Epithelial cell of prostate (primary cell): ENCODE results near the gene ZNF48.

ENCODE experiments used
- DNase-seq: peaks from one replicate; pipeline ENCODE4 v3.0.0-alpha.2; 2011; ENCODE audit warnings: low read depth, low spot score
- H3K27ac ChIP-seq: fragments of 450-650 bp; 2 replicates; pipeline ENCODE4 v1.5.1; 2017; ENCODE audit warnings: mild to moderate bottlenecking

The ZNF48 gene

DNA sequence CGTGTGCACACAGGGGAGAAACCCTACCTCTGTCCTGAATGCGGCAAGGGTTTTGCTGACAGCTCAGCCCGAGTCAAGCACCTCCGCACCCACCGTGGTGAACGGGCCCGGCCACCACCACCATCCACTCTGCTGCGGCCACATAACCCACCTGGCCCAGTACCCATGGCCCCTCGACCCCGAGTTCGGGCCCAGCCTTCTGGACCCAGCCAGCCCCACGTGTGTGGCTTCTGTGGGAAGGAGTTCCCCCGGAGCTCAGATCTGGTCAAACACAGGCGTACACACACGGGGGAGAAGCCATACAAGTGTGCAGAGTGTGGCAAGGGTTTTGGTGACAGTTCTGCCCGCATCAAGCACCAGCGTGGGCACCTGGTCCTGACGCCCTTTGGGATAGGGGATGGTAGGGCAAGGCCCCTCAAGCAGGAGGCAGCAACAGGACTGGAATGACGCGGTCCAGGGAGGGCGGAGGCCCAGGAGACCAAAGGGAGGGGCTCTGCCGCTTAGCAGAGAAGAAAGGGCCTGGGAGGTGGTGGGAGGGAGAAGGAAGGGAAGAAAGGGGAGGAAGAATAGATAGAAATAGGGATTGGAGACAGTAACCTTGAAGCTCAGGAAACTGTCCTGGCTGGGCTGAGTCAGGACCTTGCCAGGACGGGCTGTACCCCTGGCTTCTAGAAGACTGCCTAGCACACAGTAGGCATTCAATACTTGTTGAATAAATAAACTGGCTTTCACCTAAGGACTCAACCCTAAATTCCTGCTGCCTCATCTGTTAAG is 3.6 kb downstream of the ZNF48 start:
- DNase-seq: no peak
- no peak overlapping the region for H3K27ac ChIP-seq

DNA sequence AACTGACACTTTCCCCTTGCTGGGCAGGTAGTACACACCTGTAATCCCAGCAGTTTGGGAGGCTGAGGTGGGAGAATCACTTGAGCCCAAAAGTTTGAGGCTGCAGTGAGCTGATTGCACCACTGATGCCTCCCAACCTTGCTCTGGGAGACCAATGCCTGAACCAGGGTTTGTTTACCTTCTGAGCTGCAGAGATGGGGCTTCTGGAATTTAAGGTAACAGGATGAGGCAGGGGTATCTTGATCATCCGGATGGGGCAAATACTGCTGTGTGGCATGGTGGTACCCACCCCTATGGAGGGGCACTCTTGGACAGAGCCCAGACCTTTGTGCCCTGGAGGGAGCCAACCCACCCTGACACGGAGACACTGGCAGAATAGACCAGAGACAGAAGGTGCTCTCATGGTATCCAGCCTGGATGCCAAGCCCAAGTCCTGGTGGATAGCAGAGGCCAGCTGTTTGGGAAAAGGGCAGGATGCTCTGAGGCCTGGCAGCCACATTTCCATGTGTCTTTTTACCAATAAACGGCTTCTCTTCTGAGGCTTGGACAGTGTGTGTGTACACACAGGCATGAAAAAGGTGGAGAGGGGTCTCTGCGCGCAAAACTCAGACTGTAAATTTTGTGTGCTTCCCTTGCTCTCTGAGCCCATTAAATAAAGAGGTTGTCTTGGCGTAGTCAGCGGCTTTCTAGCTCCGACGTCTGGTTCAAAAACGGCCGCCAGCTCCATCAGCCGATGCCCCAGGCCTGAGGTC is 4.4 kb downstream of the ZNF48 start:
- H3K27ac ChIP-seq: peak overlapping the region; percentile 45
- no peak for DNase-seq

- no peak for DNase-seq
- no peak overlapping the region for H3K27ac ChIP-seq
These were observed 6.7 kb downstream of the ZNF48 start for GRCh38 chr16:30401768-30402425.

DNA sequence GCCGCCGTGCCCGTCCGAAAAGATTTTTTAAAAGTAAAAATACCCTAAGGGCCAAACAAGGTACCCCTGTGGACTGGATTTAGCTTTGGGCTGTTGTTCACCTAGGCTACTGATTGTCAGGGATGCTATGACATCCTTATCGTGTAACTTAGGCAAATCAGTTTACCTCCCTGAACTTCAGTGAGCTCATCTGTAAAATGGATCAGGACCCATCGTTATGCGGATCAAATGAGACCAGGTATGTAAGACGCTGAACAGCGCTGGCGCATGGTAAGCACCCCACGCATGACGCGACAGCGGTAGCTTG is 11.5 kb downstream of the ZNF48 start:
- no peak for DNase-seq
- no peak overlapping the region for H3K27ac ChIP-seq

- DNase-seq: no peak
- peak within 1 kb of the TSS; percentile 20 for H3K27ac ChIP-seq
These were observed 12.0 kb downstream of the ZNF48 start, which contains the start of gene ZNF771 for GRCh38 chr16:30407102-30407803. ZNF771 (plus strand) TSS chr16:30407606; CDS start chr16:30408054, 448 bp downstream.

DNA sequence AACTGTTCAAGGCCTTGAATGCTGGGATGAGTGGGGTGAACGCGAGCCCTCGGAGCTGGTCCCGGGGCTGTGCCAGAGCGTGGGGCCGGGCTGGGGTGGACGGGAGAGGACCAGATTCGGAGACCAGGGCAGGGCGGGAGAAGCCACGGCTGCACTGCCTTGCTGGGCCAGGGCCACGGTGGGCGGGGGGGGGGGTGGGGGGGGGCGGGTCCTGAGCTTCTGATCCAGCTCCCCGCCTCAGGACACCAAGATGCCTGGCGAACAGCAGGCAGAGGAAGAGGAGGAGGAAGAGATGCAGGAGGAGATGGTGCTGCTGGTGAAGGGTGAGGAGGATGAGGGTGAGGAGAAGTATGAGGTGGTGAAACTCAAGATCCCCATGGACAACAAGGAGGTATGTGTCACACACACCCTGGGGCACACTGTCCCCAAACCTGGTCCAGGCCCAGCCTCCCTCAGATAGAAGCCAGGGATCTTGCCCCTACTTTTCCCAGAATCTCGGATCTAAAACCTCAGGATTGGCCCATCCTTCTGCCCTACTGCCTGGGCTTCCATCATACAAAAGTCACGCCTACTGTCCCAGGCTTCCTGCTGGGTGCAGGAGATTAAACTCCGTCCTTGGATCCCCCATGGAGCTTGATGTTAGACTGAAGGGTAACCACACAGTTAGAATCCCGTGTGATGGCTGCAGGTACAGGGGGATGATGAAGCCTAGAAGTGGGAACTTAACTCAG is 12.7 kb downstream of the ZNF48 start:
- no peak for DNase-seq
- peak overlapping the region; percentile 20 for H3K27ac ChIP-seq

DNA sequence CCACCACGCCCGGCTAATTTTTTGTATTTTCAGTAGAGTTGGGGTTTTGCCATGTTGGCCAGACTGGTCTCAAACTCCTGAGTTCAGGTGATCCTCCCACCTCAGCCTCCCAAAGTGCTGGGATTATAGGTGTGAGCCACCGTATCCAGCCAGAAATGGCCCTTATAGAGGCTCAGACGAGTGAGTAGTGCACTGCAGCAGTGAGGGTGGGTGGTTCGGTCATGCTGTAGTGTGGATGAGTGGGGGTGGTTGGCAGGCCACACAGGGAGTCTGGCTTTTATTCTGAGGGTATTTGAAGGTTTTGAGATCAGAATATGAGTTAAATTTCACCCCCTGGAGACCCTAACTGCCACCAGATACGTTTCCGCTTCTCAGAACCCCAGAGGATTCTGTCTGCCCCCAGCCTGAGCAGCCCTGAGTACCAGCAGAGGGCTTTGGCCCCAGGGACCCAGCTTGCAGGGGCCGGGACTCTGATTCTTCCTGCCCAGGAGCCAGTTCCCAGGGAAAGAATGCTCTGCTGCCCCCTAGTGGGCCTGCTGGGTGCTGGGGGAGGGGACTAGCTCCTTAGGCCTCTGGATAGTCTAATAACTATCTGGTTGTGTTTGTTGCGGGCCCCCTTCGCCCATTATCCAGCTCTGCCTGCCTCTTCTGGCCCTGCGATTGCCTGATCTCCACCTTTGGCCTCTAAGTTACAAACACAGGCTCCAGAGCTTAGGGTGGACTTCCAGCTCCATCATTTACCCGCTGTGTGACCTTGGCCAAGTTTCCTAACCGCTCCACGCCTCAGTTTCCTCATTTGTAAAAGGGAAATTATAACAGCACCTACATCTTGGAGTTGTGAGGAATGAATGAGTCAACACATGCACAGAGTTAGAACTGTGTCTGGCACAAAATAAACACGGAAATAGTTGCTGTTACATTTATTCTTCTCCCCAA is 14.2 kb downstream of the ZNF48 start:
- H3K27ac ChIP-seq: no peak overlapping the region
- DNase-seq: no peak

GRCh38 chr16:30413112-30413806 is 18.0 kb downstream of the ZNF48 start:
- no peak for DNase-seq
- peak overlapping the region; percentile 35 for H3K27ac ChIP-seq

GRCh38 chr16:30414159-30414558 is 18.9 kb downstream of the ZNF48 start:
- H3K27ac ChIP-seq: peak overlapping the region; percentile 35
- DNase-seq: no peak

- no peak overlapping the region for H3K27ac ChIP-seq
- DNase-seq: no peak
These were observed 20.9 kb downstream of the ZNF48 start for GRCh38 chr16:30416047-30416603.

DNA sequence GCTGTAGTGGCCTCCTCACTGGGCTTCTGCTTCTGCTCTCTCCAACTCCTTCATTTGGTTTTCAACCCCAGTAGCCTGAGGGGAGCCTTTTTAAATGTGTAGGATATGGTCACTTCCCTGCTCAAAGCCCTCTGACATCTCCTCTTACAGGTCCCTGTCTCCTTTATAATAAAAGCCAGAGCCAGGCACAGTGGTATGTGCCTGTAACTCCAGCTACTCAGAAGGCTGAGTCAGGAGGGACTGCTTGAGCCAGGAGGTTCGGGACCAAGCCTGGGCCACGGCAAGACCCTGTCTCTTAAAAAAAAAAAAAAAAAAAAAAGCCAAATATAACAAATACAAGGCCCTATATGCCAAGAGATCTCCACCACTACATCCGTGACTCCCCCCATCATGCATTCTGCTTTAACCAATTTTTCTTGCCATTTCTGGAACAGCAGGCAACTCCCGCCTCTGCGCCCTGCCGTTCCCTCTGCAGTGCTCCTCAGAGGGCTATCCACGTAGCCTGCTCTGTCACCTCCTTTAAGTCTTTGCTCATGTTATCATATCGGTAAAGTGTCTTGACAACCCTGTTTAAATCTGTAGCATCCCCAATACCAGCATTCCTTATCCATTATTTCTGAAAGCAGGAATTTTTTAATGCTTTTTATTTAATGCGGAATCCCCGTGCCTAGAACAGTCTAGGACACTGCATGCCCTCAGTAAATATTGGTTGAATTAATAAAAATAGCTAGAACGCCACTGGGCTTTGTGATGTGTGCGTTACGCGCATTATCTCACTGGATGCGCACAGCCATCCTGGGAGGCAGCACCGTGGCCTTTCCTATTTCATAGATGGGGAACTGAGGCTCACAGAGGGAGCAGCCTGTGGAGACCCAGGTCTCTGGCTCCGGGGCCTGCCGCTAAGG is 21.7 kb downstream of the ZNF48 start:
- no peak for DNase-seq
- H3K27ac ChIP-seq: peak overlapping the region; percentile 61

- DNase-seq: peak; percentile 78
- peak overlapping the region; percentile 61 for H3K27ac ChIP-seq
These were observed 22.5 kb downstream of the ZNF48 start for GRCh38 chr16:30417529-30418349.

GRCh38 chr16:30418350-30419181 is 23.3 kb downstream of the ZNF48 start:
- DNase-seq: no peak
- peak overlapping the region; percentile 61 for H3K27ac ChIP-seq

DNA sequence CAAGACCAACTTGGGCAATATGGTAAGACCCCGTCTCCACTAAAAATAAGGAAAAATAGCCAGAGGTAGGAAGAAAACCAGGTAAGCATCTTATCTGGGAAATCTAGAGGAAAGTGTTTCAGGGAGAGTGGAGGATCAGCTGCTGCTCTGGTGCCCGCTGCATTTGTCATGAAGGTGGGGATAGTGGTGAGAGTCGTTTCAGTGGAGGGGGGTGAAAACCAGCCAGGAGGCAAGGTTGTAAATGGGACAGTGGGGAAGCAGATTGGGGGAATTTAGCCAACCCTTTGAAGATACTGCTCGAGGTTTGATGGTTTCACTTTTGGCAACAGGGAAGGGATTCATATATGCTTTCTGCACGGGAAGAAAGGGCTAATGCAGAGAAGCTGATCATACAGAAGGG is 25.8 kb downstream of the ZNF48 start:
- H3K27ac ChIP-seq: no peak overlapping the region
- no peak for DNase-seq

- DNase-seq: no peak
- no peak overlapping the region for H3K27ac ChIP-seq
These were observed 32.8 kb downstream of the ZNF48 start for GRCh38 chr16:30428055-30428454.

GRCh38 chr16:30429418-30429677 is 34.1 kb downstream of the ZNF48 start:
- H3K27ac ChIP-seq: peak overlapping the region; percentile 36
- no peak for DNase-seq
